PC-9 (cell line): Measurements from ENCODE around the gene CTXN3. TPM values are rescaled to one million over a fixed set of nuclear protein-coding genes. Genes with fewer than 3 reads are reported as not detected.

Source experiments
- BruUV-seq: library from RNA; stranded (reverse); fragments of 400-500 nt; replicated peaks from 2 replicates; lab custom pipeline; 2021; lab: Mats Ljungman, UMichigan
- CTCF ChIA-PET: fragments of 300-600 bp; sonication (Branson Sonifier 250); formaldehyde crosslinking; loops from one replicate; lab custom pipeline; 2022; ENCODE audit warnings: antibody characterized with exemption; lab: Charles Lee
- POLR2A ChIA-PET: fragments of 300-600 bp; sonication (Branson Sonifier 250); formaldehyde crosslinking; loops from one replicate; lab custom pipeline; 2022; ENCODE audit warnings: antibody characterized with exemption; ENCODE audit not compliant: unreplicated experiment; lab: Charles Lee
- DNase-seq, 2 experiments: peaks; one replicate each; pipeline versions ENCODE4 v3.0.0 to v3.0.0-alpha.2; 2015 to 2022; ENCODE audit warnings: mixed read lengths in 1 of 2
- H2AFZ ChIP-seq: fragments of 200-600 bp; sonication (generic); 2 replicates; pipeline ENCODE4 v1.8.1; 2017; ENCODE audit warnings: antibody characterized with exemption
- H3F3A ChIP-seq: fragments of 200-600 bp; sonication (generic); 2 replicates; pipeline ENCODE4 v1.8.1; 2017; ENCODE audit warnings: antibody characterized with exemption, mild to moderate bottlenecking, low read depth; ENCODE audit not compliant: insufficient read depth
- H3K27ac ChIP-seq: fragments of 200-600 bp; sonication (generic); 2 replicates; pipeline ENCODE4 v1.6.1; 2016; ENCODE audit warnings: mixed run types
- H3K27me3 ChIP-seq: fragments of 200-600 bp; sonication (generic); 2 replicates; pipeline ENCODE4 v1.6.1; 2016; ENCODE audit warnings: low read depth, mixed run types; ENCODE audit not compliant: insufficient read depth
- H3K36me3 ChIP-seq: fragments of 200-600 bp; sonication (generic); 2 replicates; pipeline ENCODE4 v1.6.1; 2016; ENCODE audit warnings: low read depth, mixed run types
- H3K4me1 ChIP-seq: fragments of 200-600 bp; sonication (generic); replicated peaks from 2 replicates; pipeline ENCODE4 v1.6.1; 2016; ENCODE audit warnings: mixed run types; ENCODE audit not compliant: insufficient read depth
- H3K4me2 ChIP-seq: fragments of 200-600 bp; sonication (generic); 2 replicates; pipeline ENCODE4 v1.6.1; 2017; ENCODE audit warnings: mixed run types
- H3K4me3 ChIP-seq: fragments of 200-600 bp; sonication (generic); 2 replicates; pipeline ENCODE4 v1.6.1; 2016; ENCODE audit warnings: mixed run types
- H3K79me2 ChIP-seq: fragments of 200-600 bp; sonication (generic); 2 replicates; pipeline ENCODE4 v1.6.1; 2017; ENCODE audit warnings: low read depth, mixed run types
- H3K9me2 ChIP-seq: fragments of 200-600 bp; sonication (generic); 2 replicates; pipeline ENCODE4 v1.8.1; 2017; ENCODE audit warnings: mild to moderate bottlenecking; ENCODE audit not compliant: insufficient read depth
- H3K9me3 ChIP-seq: fragments of 200-600 bp; sonication (generic); 2 replicates; pipeline ENCODE4 v1.8.1; 2016; ENCODE audit warnings: low read depth; ENCODE audit not compliant: insufficient read depth
- H4K20me1 ChIP-seq: fragments of 200-600 bp; sonication (generic); 2 replicates; pipeline ENCODE4 v1.8.1; 2017; ENCODE audit not compliant: insufficient read depth
- EZH2 ChIP-seq: fragments of 200-600 bp; sonication (generic); IDR thresholded peaks from 2 replicates; pipeline ENCODE4 v1.8.0; 2017; ENCODE audit warnings: antibody characterized with exemption, low read depth
- intact Hi-C: fragments of 100-400 bp; cut with micrococcal nuclease; formaldehyde crosslinking; loops from one replicate; pipeline ENCODE4 v1.10.0; 2022; ENCODE audit not compliant: unreplicated experiment
- total RNA-seq: library from RNA; stranded (reverse); gene quantifications from 2 replicates; pipeline ENCODE4 v1.2.3, GENCODE V29; 2021
- TF ChIP-seq, protein P1 (sequence below): fragments of 200-600 bp; sonication (generic); conservative IDR thresholded peaks from 2 replicates; pipeline ENCODE4 v1.6.1; 2017; ENCODE audit warnings: mixed run types, antibody characterized with exemption, mild to moderate bottlenecking, moderate library complexity

CTXN3 gene
- total RNA-seq, 1 experiment from 2014 or later = not detected

DNA sequence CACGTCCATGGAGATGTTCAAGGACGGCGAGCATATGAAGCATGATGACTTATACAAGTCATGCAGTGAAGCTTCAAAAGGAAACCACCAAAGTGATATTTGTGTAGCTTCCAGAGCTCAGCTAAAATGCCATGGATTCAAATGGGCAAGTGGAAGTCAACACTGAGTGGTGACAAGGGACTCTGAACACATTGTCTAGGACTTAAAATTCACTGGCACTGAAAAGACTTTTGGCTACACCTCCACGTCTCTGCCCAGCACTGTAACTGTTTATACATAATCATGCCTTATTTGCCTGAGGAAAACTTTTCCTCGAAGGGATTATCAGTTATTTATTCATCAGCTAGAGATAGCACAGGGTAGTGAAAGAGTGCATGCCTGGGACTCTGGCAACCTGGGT, 15.2 kb downstream of the CTXN3 start:
- H3F3A ChIP-seq = no peaks in the 10 kb centered on the region
- no TSS peak for BruUV-seq
- H2AFZ ChIP-seq = no peak overlapping the region
- H3K9me2 ChIP-seq = no peaks in the 10 kb centered on the region
- H3K27ac ChIP-seq = no peak overlapping the region
- DNase-seq = no peak
- no peaks in the 10 kb centered on the region for H3K4me1 ChIP-seq
- no peak overlapping the region for H3K4me3 ChIP-seq
- POLR2A ChIA-PET = no interaction called here
- no peaks in the 10 kb centered on the region for H3K27me3 ChIP-seq
- no peaks in the 10 kb centered on the region for H3K36me3 ChIP-seq
- no peaks in the 10 kb centered on the region for H3K9me3 ChIP-seq
- TF ChIP-seq EZH2 = no peak
- TF ChIP-seq, protein P1, sequence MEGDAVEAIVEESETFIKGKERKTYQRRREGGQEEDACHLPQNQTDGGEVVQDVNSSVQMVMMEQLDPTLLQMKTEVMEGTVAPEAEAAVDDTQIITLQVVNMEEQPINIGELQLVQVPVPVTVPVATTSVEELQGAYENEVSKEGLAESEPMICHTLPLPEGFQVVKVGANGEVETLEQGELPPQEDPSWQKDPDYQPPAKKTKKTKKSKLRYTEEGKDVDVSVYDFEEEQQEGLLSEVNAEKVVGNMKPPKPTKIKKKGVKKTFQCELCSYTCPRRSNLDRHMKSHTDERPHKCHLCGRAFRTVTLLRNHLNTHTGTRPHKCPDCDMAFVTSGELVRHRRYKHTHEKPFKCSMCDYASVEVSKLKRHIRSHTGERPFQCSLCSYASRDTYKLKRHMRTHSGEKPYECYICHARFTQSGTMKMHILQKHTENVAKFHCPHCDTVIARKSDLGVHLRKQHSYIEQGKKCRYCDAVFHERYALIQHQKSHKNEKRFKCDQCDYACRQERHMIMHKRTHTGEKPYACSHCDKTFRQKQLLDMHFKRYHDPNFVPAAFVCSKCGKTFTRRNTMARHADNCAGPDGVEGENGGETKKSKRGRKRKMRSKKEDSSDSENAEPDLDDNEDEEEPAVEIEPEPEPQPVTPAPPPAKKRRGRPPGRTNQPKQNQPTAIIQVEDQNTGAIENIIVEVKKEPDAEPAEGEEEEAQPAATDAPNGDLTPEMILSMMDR = no peak
- CTCF ChIA-PET = no interaction called here
- no peak overlapping the region for H3K4me2 ChIP-seq
- no peaks in the 10 kb centered on the region for H4K20me1 ChIP-seq
- intact Hi-C loops = no loop called here
- no peaks in the 10 kb centered on the region for H3K79me2 ChIP-seq

DNA sequence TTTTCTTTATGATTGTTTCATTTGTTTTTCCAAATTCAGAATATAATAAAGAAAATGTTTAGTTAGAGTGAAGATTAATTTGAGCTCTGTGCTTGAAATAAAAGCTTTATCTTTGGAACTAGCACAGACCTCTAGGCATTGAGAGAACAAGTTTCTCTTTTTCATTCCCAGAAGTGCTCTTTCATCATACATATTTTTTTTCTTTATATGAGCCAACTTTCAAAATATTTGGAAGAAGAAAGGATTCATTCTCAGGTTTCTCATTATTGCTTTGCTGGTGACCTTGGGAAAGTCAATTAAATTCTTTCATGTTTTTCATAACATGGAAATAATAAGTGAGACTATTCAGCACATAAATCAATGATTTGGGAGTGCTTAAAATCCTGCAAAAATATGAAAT, 16.8 kb downstream of the CTXN3 start:
- TF ChIP-seq EZH2 = no peak
- TF ChIP-seq, protein P1 = no peak
- no peaks in the 10 kb centered on the region for H3K4me1 ChIP-seq
- intact Hi-C loops = no loop called here
- H3K9me2 ChIP-seq = no peaks in the 10 kb centered on the region
- H3K27ac ChIP-seq = no peak overlapping the region
- no peak for DNase-seq
- H3K4me3 ChIP-seq = no peak overlapping the region
- CTCF ChIA-PET = no interaction called here
- no peaks in the 10 kb centered on the region for H3K36me3 ChIP-seq
- no peaks in the 10 kb centered on the region for H3K27me3 ChIP-seq
- BruUV-seq = no TSS peak
- no peaks in the 10 kb centered on the region for H3K9me3 ChIP-seq
- no peaks in the 10 kb centered on the region for H4K20me1 ChIP-seq
- H3K4me2 ChIP-seq = no peak overlapping the region
- POLR2A ChIA-PET = no interaction called here
- no peaks in the 10 kb centered on the region for H3K79me2 ChIP-seq
- no peaks in the 10 kb centered on the region for H3F3A ChIP-seq
- no peak overlapping the region for H2AFZ ChIP-seq

DNA sequence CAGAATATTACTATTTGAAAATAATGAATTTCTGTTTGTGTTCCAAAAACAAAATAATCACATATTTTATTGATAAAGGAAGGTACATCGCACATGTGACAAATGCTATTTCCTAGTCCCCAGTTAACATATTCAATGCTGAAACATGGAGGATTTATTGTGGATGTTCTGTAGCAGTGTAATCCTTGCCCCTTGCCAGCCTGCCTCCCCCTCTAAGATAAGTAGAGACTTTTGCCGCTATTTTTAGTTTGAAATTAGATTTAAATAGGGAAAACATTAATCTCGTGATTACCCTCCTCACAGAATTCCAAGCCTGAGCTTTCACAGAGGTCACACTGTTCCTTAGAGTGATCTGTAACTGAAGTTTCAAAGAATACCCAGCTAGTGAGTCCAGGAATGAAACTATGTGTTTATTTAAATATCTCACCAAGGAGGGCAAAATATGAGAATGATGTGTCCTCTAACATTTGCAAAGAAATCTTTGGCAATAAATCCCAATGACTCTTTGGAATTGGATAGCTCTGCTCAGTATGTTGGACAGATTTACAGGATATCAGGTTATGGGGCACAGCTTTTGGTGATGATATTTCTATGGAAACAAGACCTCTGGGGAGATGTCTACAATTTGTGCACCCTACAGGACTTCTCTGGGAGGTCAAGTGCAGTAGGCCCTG, 17.3 kb downstream of the CTXN3 start:
- H3K27ac ChIP-seq = no peak overlapping the region
- H4K20me1 ChIP-seq = no peaks in the 10 kb centered on the region
- no peak for DNase-seq
- H2AFZ ChIP-seq = no peak overlapping the region
- H3K27me3 ChIP-seq = no peaks in the 10 kb centered on the region
- ChIA-PET CTCF (no interaction called here), POLR2A (no interaction called here)
- BruUV-seq = no TSS peak
- TF ChIP-seq, protein P1 = no peak
- TF ChIP-seq EZH2 = no peak
- no peaks in the 10 kb centered on the region for H3F3A ChIP-seq
- H3K4me3 ChIP-seq = no peak overlapping the region
- H3K36me3 ChIP-seq = no peaks in the 10 kb centered on the region
- no peaks in the 10 kb centered on the region for H3K9me2 ChIP-seq
- no peaks in the 10 kb centered on the region for H3K79me2 ChIP-seq
- H3K4me1 ChIP-seq = no peaks in the 10 kb centered on the region
- no peaks in the 10 kb centered on the region for H3K9me3 ChIP-seq
- no peak overlapping the region for H3K4me2 ChIP-seq
- intact Hi-C loops = no loop called here
